KOPT-K1 (cell line): ENCODE measurements around the gene LRRC26.

ENCODE experiments used
- H3K27ac ChIP-seq: fragments of 200-600 bp; sonication (generic); 2 replicates; pipeline ENCODE4 v1.5.1; 2016; ENCODE audit warnings: antibody characterized with exemption, mild to moderate bottlenecking, low read depth, low read length; ENCODE audit not compliant: poor library complexity, severe bottlenecking
- H3K36me3 ChIP-seq: fragments of 200-600 bp; sonication (generic); 2 replicates; pipeline ENCODE4 v1.5.1; 2017; ENCODE audit warnings: antibody characterized with exemption, mild to moderate bottlenecking, low read length, moderate library complexity; ENCODE audit not compliant: insufficient read depth
- H3K9me3 ChIP-seq: fragments of 200-600 bp; sonication (generic); 2 replicates; pipeline ENCODE4 v1.5.1; 2017; ENCODE audit warnings: antibody characterized with exemption, low read length, mild to moderate bottlenecking; ENCODE audit not compliant: insufficient read depth, poor library complexity, severe bottlenecking

Gene LRRC26

DNA sequence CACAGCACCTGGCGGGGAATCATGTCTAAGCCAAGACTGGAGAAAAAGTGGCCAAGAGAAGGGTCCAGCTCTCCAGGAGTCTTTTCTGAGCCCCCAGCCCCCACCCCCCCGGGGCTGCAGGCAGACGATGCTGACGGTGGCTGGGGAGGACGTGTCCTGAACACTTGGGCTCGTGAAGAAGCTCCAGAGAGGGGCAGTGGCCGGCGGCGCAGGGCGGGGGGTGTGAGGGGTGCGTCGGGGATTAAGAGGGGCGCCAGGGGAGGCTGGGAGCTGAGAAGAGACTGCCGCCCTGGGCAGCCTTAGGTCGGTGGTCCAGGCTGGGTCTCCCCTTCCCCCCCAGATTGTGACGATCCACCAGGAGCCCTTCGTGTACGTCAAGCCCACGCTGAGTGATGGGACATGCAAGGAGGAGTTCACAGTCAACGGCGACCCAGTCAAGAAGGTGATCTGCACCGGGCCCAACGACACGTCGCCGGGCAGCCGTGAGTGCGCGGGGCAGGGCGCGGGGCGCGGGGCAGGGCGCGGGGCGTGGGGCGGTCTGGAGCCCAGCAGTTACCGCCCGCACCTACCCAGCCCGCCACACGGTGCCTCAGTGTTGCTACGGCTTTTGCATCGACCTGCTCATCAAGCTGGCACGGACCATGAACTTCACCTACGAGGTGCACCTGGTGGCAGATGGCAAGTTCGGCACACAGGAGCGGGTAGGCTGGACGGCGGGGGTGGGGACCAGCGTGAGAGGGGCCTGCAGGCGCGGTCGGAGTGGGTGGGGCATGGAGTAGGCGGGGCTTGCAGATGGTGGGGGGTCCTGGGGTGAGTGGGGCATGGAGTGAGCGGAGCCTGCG, 8.9 kb downstream of the LRRC26 start:
- Histone ChIP-seq H3K27ac (no peak overlapping the region), H3K36me3 (no peaks in the 10 kb centered on the region), H3K9me3 (no peaks in the 10 kb centered on the region)

DNA sequence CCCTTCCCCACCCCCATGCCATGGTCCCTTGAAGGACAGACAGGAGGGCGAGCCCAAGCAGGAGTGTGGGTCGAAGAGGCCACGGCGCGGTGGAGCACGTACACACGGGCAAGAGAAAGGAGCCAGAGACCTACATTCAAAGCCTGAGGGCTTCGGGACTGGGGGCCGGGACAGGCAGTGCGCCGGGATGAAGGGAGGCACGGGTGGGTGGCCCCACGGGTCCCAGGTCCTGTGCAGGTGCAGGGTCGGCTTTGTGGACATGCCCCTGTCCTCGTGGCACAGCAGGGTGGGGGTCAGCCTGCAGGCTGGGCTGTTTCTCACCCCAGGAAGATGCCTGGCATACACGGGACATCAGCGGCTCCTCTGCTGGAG, 9.8 kb downstream of the LRRC26 start:
- no peaks in the 10 kb centered on the region for H3K9me3 ChIP-seq
- no peaks in the 10 kb centered on the region for H3K36me3 ChIP-seq
- H3K27ac ChIP-seq, result no peak overlapping the region

DNA sequence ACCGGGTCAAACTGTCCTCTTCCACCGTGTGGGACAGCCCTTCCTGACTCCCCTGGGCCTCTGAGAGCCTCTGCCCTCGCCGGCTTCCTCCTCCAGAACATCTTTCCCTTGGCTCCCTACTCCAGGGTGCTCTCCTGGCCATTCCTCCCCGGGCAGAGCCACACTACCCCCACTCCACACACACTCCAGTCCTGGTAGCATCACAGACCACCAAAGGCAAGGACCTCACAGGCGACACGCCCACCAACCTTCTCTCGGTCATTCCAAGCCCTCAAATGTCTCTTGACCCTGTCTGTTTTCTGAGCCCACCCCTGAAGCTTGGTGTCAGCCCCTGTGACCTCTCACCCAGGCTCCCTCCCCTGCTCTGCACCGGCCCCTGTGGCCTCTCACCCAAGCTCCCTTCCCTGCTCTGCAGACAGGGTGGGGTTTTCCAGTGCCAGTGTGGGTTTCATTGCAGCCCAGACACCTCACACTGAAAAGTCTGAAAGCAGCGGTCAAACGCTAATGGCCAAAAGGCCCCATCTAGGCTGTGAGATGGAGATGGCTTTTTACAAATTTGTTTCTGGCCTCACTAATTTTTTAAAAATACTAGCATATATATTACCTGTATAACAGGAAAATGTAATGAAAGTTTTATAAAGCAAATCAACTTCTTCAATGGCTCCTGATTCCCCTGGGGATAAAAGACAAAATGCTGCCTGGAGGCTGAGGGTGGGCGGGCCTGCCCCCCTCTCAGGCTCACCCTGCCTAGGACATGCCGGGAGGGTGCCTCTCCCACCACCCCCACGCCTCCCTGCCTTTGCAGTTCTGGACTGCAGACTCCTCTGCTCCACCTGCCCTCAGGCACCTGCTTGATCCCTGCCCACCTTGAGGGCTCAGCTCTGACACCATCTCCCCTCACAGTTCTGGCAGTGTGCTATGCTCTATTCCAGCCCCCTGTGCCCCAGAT, 10.5 kb downstream of the LRRC26 start:
- Histone ChIP-seq H3K27ac (no peak overlapping the region), H3K9me3 (no peaks in the 10 kb centered on the region), H3K36me3 (no peaks in the 10 kb centered on the region)

DNA sequence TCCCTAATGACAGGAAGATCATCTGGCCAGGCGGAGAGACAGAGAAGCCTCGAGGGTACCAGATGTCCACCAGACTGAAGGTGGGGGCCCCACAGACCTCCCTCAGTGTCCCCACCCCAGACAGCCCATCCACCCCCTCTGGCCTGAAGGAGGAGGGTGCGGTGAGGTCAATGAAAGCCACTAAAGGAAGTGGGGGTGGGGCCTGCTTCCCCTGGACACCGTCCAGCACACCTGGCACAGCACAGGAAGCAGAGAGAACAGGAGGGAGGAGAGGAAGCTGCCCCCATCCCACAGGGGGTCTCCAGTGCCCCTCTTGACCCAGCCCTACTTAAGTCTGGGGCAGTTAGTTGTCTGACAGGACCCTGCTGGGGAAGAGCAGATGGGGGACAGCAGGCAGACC, 11.2 kb downstream of the LRRC26 start:
- no peaks in the 10 kb centered on the region for H3K9me3 ChIP-seq

DNA sequence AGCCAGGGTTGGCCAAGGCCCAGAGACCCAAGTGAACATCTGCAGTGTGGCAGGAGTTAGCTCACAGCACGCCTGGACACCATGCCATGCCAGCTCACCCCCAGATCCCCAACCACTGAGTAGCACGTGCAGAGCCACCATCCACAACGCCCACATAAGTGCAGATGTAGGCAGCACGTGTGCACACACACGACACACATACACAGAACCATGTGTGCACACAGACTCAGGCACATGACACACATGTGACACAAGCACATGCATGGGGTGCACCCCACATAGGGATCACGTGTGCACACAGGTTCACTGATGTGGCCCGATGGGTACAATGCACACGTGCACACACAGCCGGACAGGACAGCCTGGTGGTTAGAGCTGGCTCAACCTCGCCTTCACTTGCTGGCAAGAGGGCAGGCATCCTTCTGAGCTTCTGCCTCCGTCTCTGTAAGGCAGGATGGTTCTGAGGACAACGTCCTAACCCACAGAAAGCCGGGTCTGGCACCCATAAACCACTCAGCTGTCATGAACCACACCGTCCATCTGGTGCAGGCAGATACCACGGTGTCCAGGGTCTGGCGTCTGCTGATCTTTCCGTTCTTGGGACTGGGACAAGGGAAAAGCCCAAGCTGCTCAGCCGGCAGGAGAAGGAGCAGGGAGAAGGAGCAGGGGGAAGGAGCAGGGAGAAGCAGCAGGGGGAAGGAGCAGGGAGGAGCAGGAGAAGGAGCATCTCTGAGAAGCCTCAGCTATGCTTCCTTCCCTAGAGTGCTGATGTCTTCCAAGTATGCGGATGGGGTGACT, 12.0 kb downstream of the LRRC26 start:
- Histone ChIP-seq H3K36me3 (no peaks in the 10 kb centered on the region), H3K9me3 (no peaks in the 10 kb centered on the region), H3K27ac (no peak overlapping the region)

More for the DNA sequence above, 11.2 kb downstream of the LRRC26 start:
- Histone ChIP-seq H3K36me3 (no peaks in the 10 kb centered on the region), H3K27ac (no peak overlapping the region)

DNA sequence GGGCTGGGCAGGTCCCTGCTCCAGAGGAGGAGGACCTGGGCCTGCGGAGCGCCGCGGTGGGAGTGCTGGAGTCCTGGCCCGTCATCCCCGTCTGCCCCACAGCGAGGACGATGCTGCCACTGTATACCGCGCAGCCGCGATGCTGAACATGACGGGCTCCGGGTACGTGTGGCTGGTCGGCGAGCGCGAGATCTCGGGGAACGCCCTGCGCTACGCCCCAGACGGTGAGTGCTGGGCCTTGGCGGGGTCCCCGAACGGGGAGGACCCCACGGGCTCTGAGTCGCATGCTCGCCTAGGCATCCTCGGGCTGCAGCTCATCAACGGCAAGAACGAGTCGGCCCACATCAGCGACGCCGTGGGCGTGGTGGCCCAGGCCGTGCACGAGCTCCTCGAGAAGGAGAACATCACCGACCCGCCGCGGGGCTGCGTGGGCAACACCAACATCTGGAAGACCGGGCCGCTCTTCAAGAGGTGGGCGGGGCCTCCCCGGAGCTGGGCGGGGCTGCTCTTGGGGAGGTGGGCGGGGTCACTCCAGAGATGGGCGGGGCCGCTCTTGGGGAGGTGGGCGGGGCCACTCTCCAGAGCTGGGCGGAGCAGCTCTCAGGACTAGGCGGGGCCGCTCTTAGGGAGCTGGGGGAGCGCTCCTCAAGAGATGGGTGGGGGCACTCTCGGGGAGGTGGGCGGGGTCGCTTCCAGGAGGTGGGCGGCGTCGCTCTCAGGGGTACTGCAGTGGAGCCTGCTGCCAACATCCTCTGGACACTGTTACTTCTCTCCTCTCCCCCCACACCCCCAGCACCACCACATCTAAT, 13.1 kb downstream of the LRRC26 start:
- Histone ChIP-seq H3K9me3 (no peaks in the 10 kb centered on the region), H3K36me3 (no peaks in the 10 kb centered on the region), H3K27ac (no peak overlapping the region)

DNA sequence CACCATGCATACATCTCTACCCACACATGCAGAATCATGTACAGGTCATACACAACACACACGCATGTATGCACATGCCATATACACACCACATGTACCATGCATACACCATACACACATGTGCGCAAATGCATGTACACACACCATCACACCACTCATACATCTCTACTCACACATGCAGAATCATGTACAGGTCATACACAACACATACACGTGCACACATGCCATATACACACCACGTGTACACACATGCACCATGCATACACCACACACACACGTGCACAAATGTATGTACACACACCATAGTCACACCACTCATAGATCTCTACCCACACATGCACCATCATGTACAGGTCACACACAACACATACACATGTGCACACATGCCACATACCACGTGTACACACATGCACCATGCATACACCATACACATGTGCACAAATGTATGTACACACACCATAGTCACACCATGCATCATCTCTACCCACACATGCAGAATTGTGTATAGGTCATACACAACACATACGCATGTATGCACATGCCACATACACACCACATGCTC, 16.9 kb downstream of the LRRC26 start:
- Histone ChIP-seq H3K27ac (no peak overlapping the region), H3K9me3 (no peaks in the 10 kb centered on the region), H3K36me3 (no peaks in the 10 kb centered on the region)

DNA sequence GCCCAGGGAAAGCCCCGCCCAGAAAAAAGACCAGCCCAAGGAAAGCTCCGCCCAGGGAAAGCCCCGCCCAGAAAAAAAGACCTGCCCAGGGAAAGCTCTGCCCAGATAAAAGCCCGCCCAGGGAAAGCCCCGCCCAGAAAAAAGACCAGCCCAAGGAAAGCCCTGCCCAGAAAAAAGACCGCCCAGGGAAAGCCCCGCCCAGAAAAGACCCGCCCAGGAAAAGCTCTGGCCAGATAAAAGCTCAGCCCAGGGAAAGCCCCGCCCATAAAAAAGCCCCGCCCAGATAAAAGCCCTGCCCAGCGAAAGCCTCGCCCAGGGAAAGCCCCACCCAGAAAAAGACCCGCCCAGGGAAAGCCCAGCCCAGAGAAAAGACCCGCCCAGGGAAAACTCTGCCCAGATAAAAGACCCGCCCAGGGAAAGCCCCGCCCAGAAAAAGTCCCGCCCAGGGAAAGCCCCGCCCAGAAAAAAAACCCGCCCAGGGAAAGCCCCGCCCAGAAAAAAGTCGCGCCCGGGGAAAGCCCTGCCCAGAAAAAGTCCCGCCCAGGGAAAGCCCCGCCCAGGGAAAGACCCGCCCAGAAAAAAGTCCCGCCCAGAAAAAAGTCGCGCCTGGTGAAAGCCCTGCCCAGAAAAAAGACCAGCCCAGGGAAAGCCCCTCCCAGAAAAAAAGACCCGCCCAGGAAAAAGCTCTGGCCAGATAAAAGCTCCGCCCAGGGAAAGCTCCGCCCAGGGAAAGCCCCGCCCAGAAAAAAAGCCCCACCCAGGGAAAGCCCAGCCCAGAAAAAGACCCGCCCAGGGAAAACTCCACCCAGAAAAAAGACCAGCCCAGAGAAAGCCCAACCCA, 19.0 kb downstream of the LRRC26 start:
- H3K36me3 ChIP-seq, result no peaks in the 10 kb centered on the region

DNA sequence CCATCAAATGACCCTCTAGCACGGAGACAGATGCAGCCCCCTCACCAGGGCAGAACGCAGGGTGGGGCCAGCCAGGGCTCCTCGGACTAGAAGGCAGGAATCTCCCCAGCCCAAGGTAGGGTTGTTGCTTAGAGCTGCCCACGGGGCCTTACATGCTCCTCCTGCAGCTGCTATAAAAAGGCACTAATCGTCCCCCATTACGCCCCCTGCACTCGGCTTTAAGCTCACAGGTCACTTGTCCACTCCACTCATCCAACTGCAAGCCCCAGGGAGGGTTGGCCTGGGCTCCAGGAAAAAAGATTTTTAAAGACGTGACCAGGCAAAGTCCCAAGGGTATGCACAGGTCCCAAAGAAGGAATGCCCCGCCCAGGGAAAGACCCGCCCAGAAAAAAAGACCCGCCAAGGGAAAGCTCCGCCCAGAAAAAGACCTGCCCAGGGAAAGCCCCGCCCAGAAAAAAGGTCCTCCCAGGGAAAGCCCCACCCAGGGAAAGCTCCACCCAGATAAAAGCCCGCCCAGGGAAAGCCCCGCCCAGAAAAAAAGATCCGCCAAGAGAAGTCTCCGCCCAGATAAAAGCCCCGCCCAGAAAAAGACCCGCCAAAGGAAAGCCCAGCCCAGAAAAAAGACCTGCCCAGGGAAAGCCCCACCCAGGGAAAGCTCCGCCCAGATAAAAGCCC, 19.8 kb downstream of the LRRC26 start:
- Histone ChIP-seq H3K9me3 (no peaks in the 10 kb centered on the region), H3K27ac (no peak overlapping the region), H3K36me3 (no peaks in the 10 kb centered on the region)

More for the DNA sequence above, 19.0 kb downstream of the LRRC26 start:
- no peaks in the 10 kb centered on the region for H3K9me3 ChIP-seq
- no peak overlapping the region for H3K27ac ChIP-seq

DNA sequence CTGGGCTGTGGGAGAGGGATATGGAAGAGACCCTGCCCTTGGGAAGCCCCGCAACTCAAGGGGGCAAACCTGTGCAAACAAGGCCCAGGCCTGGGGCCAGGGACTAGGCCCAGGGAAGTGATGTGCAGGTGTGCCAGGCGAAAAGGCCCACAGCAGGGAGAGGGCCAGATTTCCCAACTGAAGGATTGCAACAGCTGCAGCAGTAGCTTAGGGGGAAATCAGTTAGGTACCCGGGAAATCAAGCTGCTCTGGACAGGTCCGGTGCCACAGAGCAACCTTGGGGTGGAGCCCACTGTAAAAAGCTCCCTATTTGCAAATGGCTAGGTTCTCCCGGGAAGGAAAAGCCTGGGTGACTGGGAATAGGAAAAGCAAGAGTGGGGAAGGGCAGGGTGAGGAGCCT, 20.5 kb downstream of the LRRC26 start:
- Histone ChIP-seq H3K27ac (no peak overlapping the region), H3K36me3 (no peaks in the 10 kb centered on the region)

DNA sequence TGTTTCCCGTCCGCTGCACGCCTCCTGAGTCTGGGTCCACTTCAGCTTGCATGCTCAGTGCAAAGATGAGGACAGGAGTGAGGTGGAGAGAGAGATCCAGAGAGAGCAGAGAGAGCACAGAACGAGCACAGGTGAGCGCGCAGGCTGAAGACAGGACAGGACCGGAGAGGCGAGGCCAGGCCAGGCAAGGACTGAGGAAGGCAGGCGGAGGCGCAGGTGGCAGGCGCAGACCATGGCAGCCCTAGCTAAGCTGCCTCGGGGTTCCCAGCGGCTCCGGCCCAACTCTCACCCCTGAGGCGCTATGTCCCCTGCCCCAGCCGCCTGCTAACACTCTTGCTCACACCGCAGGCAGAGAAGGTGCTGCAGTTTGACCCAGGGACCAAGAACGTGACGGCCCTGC, 21.2 kb downstream of the LRRC26 start:
- no peak overlapping the region for H3K27ac ChIP-seq
- H3K9me3 ChIP-seq, result no peaks in the 10 kb centered on the region
- H3K36me3 ChIP-seq, result no peaks in the 10 kb centered on the region

More for the DNA sequence above, 20.5 kb downstream of the LRRC26 start:
- H3K9me3 ChIP-seq, result no peaks in the 10 kb centered on the region

DNA sequence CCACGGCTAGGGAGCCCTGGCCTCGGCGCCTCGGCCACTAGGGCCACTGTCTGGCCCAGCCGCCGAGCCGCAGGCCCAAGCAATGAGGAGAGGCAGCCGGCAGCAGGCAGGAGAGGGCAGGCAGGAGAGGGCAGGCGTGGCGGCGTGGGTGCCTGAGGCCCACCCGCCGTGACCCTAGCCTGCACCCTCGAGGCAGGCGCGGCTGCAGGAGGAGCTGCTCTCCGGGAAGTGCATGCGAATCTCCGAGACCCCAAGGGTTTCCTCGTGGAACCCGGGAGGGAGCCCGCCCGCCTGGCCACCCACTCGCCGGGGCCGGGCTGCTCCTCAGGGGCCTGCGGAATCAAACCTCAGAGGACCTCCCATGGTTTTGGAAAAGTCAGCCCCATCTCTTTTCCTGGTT, 21.6 kb downstream of the LRRC26 start:
- Histone ChIP-seq H3K9me3 (no peaks in the 10 kb centered on the region), H3K27ac (no peak overlapping the region), H3K36me3 (no peaks in the 10 kb centered on the region)

DNA sequence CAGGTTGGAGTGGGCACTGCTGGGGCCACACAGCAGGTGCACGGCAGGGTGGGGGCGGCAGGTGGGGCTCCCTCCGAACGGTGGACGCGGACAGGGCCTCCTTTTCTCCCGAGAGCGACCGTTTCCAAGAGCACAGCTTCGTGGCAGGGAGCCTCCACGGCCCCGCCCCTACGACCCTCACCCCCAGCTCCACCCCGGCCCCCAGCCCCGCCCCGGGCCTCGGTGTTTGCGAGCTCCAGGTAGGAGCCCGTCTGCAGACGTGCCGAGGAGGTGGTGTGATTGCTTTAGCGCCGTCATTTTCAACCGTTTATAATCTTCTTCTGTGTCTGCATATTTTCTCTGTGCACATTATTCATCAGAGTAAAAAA, 22.1 kb downstream of the LRRC26 start:
- Histone ChIP-seq H3K27ac (no peak overlapping the region), H3K9me3 (no peaks in the 10 kb centered on the region), H3K36me3 (no peaks in the 10 kb centered on the region)
